Kidney (tissue), 14 donors: ENCODE measurements around the gene RERE. TPM values are rescaled to one million over a fixed set of nuclear protein-coding genes. Genes with fewer than 3 reads are reported as not detected.
"Not testable (repeated sequence)": the region's sequence is repeated elsewhere in the genome, so short reads cannot be mapped to it uniquely, and the experiment has no call there.

ENCODE experiments used
- DNase-seq, 5 donors: peaks; one replicate each; pipeline ENCODE4 v3.0.0-alpha.2; 2013 to 2020
- FAIRE-seq: peaks from 2 replicates; lab custom pipeline; 2012; peaks lifted over from hg19 to GRCh38; lab: Jason Lieb, UNC
- H3K27ac ChIP-seq, 2 donors: one replicate each; pipeline ENCODE4 v1.7.0; 2013; ENCODE audit warnings: low read depth in 2 of 2, low read length in 2 of 2, inconsistent platforms in 1 of 2
- H3K27me3 ChIP-seq: one replicate; pipeline ENCODE4 v1.7.1; 2013; ENCODE audit warnings: low read length, inconsistent platforms; ENCODE audit not compliant: control insufficient read depth, insufficient read depth
- H3K36me3 ChIP-seq, 3 donors: one replicate each; pipeline versions ENCODE4 v1.7.0 to v1.7.1; 2013; ENCODE audit warnings: low read length in 3 of 3, control low read depth in 1 of 3, inconsistent platforms in 1 of 3; ENCODE audit not compliant: insufficient read depth in 3 of 3, control insufficient read depth in 2 of 3
- H3K4me1 ChIP-seq, 3 donors: one replicate each; pipeline versions ENCODE4 v1.7.0 to v1.7.1; 2013; ENCODE audit warnings: low read length in 3 of 3, inconsistent platforms in 1 of 3, low read depth in 1 of 3; ENCODE audit not compliant: control insufficient read depth in 2 of 3, insufficient read depth in 2 of 3
- H3K4me3 ChIP-seq, 3 donors: one replicate each; pipeline versions ENCODE4 v1.7.0 to v1.8.1; 2013; ENCODE audit warnings: low read length in 3 of 3, control low read depth in 1 of 3, inconsistent platforms in 1 of 3
- H3K9ac ChIP-seq, 3 donors: one replicate each; pipeline versions ENCODE4 v1.7.0 to v1.7.1; 2013; ENCODE audit warnings: low read length in 3 of 3, control low read depth in 1 of 3, inconsistent platforms in 1 of 3
- H3K9me3 ChIP-seq, 3 donors: one replicate each; pipeline versions ENCODE4 v1.7.0 to v1.7.1; 2013; ENCODE audit warnings: low read length in 3 of 3, control low read depth in 1 of 3, inconsistent platforms in 1 of 3; ENCODE audit not compliant: control insufficient read depth in 2 of 3, insufficient read depth in 1 of 3
- CTCF ChIP-seq: IDR thresholded peaks from 3 replicates; pipeline ENCODE4 v1.5.1; 2012; ENCODE audit warnings: mild to moderate bottlenecking, moderate library complexity, borderline replicate concordance; ENCODE audit not compliant: insufficient read depth; ENCODE audit errors: extremely low read depth
- intact Hi-C: fragments of 100-400 bp; cut with DNase I; formaldehyde crosslinking; loops from one replicate; pipeline ENCODE4 v1.11.1; 2022
- polyA plus RNA-seq: library from polyadenylated mRNA; stranded (reverse); fragments of 350-450 nt; fragmentation: Illumina TruSeq; extraction: RNeasy Lipid Tissue Mini Kit (QIAGEN cat#74804); gene quantifications from one replicate; pipeline ENCODE4 v1.2.3, GENCODE V29; 2014; ENCODE audit warnings: low read depth, low replicate concordance; ENCODE audit not compliant: insufficient read depth
- total RNA-seq: library from RNA; stranded (reverse); fragmentation: NEBNext Ultra II Directional; extraction: Animal tissue kit (Norgen Biotek cat#: 25700); gene quantifications from one replicate; pipeline ENCODE4 v1.2.1, GENCODE V29; 2021
- donor health status: control.
- donor health status: control.
- donor health status: control.
- donor health status: control.
- donor health status: control.
- donor health status: DM: yes; HTN: yes; CAD: no.
- donor health status: Normal renal cell carcinoma (clear cell type).

The RERE gene
- total and polyA plus RNA-seq, 2 donors from 2014 or later: 37.2 to 176 TPM

- DNase-seq (no peak), FAIRE-seq (no peak)
- H3K27me3 ChIP-seq: no peaks in the 10 kb centered on the region
- H3K36me3 ChIP-seq: no peaks in the 10 kb centered on the region
- no peaks in the 10 kb centered on the region for H3K9me3 ChIP-seq
- no peak overlapping the region for H3K9ac ChIP-seq
- intact Hi-C loops: no loop called here
- peaks cover 5 to 14% (median 13%) of the 10 kb centered on the region in 3 donors for H3K4me1 ChIP-seq
- no peak for TF ChIP-seq CTCF
- no peak overlapping the region for H3K4me3 ChIP-seq
- H3K27ac ChIP-seq: no peak overlapping the region
Observed at GRCh38 chr1:8595941-8596340, 221.5 kb downstream of the RERE start.

GRCh38 chr1:8595332-8595731 is 222.1 kb downstream of the RERE start:
- FAIRE-seq (peak; percentile 97), DNase-seq (no peak)
- peaks cover 5 to 14% (median 13%) of the 10 kb centered on the region in 3 donors for H3K4me1 ChIP-seq
- no peak overlapping the region for H3K4me3 ChIP-seq
- no peaks in the 10 kb centered on the region for H3K36me3 ChIP-seq
- no peak for TF ChIP-seq CTCF
- H3K9ac ChIP-seq: no peak overlapping the region
- no peaks in the 10 kb centered on the region for H3K9me3 ChIP-seq
- no peak overlapping the region for H3K27ac ChIP-seq
- intact Hi-C loops: no loop called here
- H3K27me3 ChIP-seq: no peaks in the 10 kb centered on the region

GRCh38 chr1:8593292-8593691 is 224.1 kb downstream of the RERE start:
- H3K9me3 ChIP-seq, H3K27ac ChIP-seq, H3K27me3 ChIP-seq, H3K36me3 ChIP-seq, H3K4me1 ChIP-seq, intact Hi-C loops, DNase-seq, FAIRE-seq, H3K9ac ChIP-seq, H3K4me3 ChIP-seq: not testable (repeated sequence)

- intact Hi-C loops: no loop called here
- no peak for DNase-seq
- Histone ChIP-seq H3K9me3 (no peaks in the 10 kb centered on the region), H3K4me1 (peaks cover 0 to 3% (median 2%) of the 10 kb centered on the region in 3 donors), H3K4me3 (no peak overlapping the region), H3K27ac (no peak overlapping the region), H3K27me3 (no peaks in the 10 kb centered on the region), H3K36me3 (no peaks in the 10 kb centered on the region), H3K9ac (no peak overlapping the region)
- no peak for TF ChIP-seq CTCF
- no peak for FAIRE-seq
Observed at GRCh38 chr1:8591569-8591968, 225.9 kb downstream of the RERE start.
